Liver (tissue), 9 donors: ENCODE results near the gene SLC13A2. TPM values are rescaled to one million over a fixed set of nuclear protein-coding genes. Genes with fewer than 3 reads are reported as not detected.

ENCODE experiments used
- DNase-seq: peaks from one replicate; pipeline ENCODE4 v3.0.0-alpha.2; 2017; ENCODE audit warnings: low spot score
- H3K27ac ChIP-seq, 2 donors: one replicate each; pipeline ENCODE4 v1.7.0; 2013; ENCODE audit warnings: inconsistent platforms in 2 of 2, low read length in 2 of 2, control low read depth in 1 of 2, low read depth in 1 of 2, mild to moderate bottlenecking in 1 of 2
- H3K27me3 ChIP-seq, 4 donors: one replicate each; pipeline versions ENCODE4 v1.6.1 to v1.7.0; 2013; ENCODE audit warnings: low read length in 3 of 4, inconsistent platforms in 1 of 4, mild to moderate bottlenecking in 1 of 4, moderate library complexity in 1 of 4; ENCODE audit not compliant: control insufficient read depth in 4 of 4, insufficient read depth in 4 of 4
- H3K36me3 ChIP-seq, 4 donors: one replicate each; pipeline versions ENCODE4 v1.6.1 to v1.7.0; 2013; ENCODE audit warnings: low read length in 3 of 4, mild to moderate bottlenecking in 3 of 4, low read depth in 1 of 4, moderate library complexity in 1 of 4; ENCODE audit not compliant: control insufficient read depth in 4 of 4, insufficient read depth in 3 of 4
- H3K4me1 ChIP-seq, 4 donors: one replicate each; pipeline versions ENCODE4 v1.6.1 to v1.7.0; 2013; ENCODE audit warnings: low read length in 3 of 4, mild to moderate bottlenecking in 3 of 4, moderate library complexity in 1 of 4; ENCODE audit not compliant: control insufficient read depth in 4 of 4, insufficient read depth in 4 of 4
- H3K4me3 ChIP-seq, 3 donors: one replicate each; pipeline versions ENCODE4 v1.6.1 to v1.7.0; 2013; ENCODE audit warnings: low read length in 3 of 3, control low read depth in 1 of 3, low read depth in 1 of 3, mild to moderate bottlenecking in 1 of 3
- H3K9ac ChIP-seq, 2 donors: one replicate each; pipeline ENCODE4 v1.7.0; 2013; ENCODE audit warnings: low read length in 2 of 2, mild to moderate bottlenecking in 2 of 2, moderate library complexity in 2 of 2, control low read depth in 1 of 2, low read depth in 1 of 2
- H3K9me3 ChIP-seq, 4 donors: one replicate each; pipeline versions ENCODE4 v1.6.1 to v1.7.0; 2013; ENCODE audit warnings: low read length in 3 of 4; ENCODE audit not compliant: control insufficient read depth in 4 of 4
- EGR1 ChIP-seq, 2 donors: IDR thresholded peaks; 2 replicates each; pipeline ENCODE4 v1.6.1; 2016 to 2018; ENCODE audit warnings: antibody characterized with exemption in 2 of 2, low read depth in 2 of 2
- FOXA1 ChIP-seq: IDR thresholded peaks from 2 replicates; pipeline ENCODE4 v1.6.1; 2016; ENCODE audit warnings: antibody characterized with exemption
- FOXA2 ChIP-seq: IDR thresholded peaks from 2 replicates; pipeline ENCODE4 v1.6.1; 2016; ENCODE audit warnings: antibody characterized with exemption
- GABPA ChIP-seq, 2 donors: IDR thresholded peaks in 1 of 2; conservative IDR thresholded peaks in 1 of 2; 2 replicates each; pipeline ENCODE4 v1.6.1; 2016; ENCODE audit warnings: antibody characterized with exemption in 2 of 2, mild to moderate bottlenecking in 1 of 2, moderate library complexity in 1 of 2
- HNF4A ChIP-seq, 2 donors: conservative IDR thresholded peaks; 2 replicates each; pipeline ENCODE4 v1.6.1; 2016; ENCODE audit warnings: antibody characterized with exemption in 2 of 2, mild to moderate bottlenecking in 2 of 2
- JUND ChIP-seq, 2 donors: IDR thresholded peaks; 2 replicates each; pipeline ENCODE4 v1.6.1; 2016; ENCODE audit warnings: antibody characterized with exemption in 2 of 2
- NR2F2 ChIP-seq: IDR thresholded peaks from 2 replicates; pipeline ENCODE4 v1.6.1; 2016; ENCODE audit warnings: antibody characterized with exemption
- TAF1 ChIP-seq: conservative IDR thresholded peaks from 2 replicates; pipeline ENCODE4 v1.6.1; 2016; ENCODE audit warnings: antibody characterized with exemption, mild to moderate bottlenecking
- YY1 ChIP-seq: IDR thresholded peaks from 2 replicates; pipeline ENCODE4 v1.6.1; 2016; ENCODE audit warnings: antibody characterized with exemption, mild to moderate bottlenecking
- WGBS: extraction: QIAGEN DNeasy Blood & Tissue Kit; methylation state at CpG from one replicate; pipeline ENCODE4 v1.1.7; 2013; 5-methylcytosine and 5-hydroxymethylcytosine counted together
- polyA plus RNA-seq, 2 donors: library from polyadenylated mRNA; stranded (reverse) in 1 of 2; unstranded in 1 of 2; fragments of 200-250 nt in 1 of 2; fragments of >200 nt in 1 of 2; fragmentation: Nextera tagmentation in 1 of 2; extraction: Ambion mirVana in 1 of 2; gene quantifications; one replicate each; pipeline versions ENCODE4 v1.2.1 to v1.2.3, GENCODE V29; 2013 to 2015
- total RNA-seq, 2 donors: library from RNA; depleted of rRNA; stranded (reverse); fragments of >200 nt; gene quantifications; one replicate each; pipeline ENCODE4 v1.2.3, GENCODE V29; 2014
- TF ChIP-seq, protein P1 (sequence below): IDR thresholded peaks from 2 replicates; pipeline ENCODE4 v1.6.1; 2016; ENCODE audit warnings: antibody characterized with exemption, mild to moderate bottlenecking
- TF ChIP-seq, protein P2 (sequence below): IDR thresholded peaks from 2 replicates; pipeline ENCODE4 v1.6.1; 2016; ENCODE audit warnings: antibody characterized with exemption
- TF ChIP-seq, protein P3 (sequence below): fragments of 150-350 bp; IDR thresholded peaks from 2 replicates; pipeline ENCODE4 v1.5.1; 2017; ENCODE audit warnings: improper control_type of control experiment, low read depth, low read length; ENCODE audit not compliant: missing input control
- donor health status: healthy.
- donor health status: healthy.
- donor health status: healthy.
- donor health status: healthy.
- donor health status: healthy.

Gene SLC13A2
- total and polyA plus RNA-seq, 4 donors, result 0.10 to 0.52 (median 0.36) TPM

DNA sequence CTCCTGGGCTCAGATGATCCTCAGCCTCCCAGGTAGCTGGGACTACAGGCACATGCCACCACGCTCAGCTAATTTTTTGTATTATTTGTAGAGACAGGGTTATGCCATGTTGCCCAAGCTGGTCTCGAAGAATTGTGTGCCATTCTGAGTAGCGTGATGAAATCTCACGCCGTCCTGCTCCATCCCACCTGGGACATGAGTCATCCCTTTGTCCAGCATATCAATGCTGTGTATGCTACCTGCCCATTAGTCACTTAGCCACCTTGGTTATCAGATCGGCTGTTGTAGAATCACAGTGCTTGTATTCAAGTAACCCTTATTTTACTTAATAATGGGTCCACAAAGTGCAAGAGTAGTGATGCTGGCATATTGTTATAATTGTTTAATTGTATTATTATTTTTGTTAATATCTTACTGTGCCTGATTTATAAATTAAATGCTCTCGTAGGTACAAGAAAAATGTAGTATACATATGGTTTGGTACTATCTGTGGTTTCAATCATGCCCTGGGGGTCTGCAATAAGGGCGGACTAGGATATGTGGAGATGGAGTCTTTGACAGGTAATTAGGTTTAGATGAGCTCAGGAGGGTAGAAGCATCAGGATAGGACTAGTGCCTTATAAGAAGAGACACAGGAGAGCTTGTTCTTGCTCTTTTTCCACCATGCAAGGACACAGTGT, 26.6 kb upstream of the SLC13A2 start:
- no peak overlapping the region for H3K9ac ChIP-seq
- no peak for TF ChIP-seq YY1
- TF ChIP-seq, protein P1, sequence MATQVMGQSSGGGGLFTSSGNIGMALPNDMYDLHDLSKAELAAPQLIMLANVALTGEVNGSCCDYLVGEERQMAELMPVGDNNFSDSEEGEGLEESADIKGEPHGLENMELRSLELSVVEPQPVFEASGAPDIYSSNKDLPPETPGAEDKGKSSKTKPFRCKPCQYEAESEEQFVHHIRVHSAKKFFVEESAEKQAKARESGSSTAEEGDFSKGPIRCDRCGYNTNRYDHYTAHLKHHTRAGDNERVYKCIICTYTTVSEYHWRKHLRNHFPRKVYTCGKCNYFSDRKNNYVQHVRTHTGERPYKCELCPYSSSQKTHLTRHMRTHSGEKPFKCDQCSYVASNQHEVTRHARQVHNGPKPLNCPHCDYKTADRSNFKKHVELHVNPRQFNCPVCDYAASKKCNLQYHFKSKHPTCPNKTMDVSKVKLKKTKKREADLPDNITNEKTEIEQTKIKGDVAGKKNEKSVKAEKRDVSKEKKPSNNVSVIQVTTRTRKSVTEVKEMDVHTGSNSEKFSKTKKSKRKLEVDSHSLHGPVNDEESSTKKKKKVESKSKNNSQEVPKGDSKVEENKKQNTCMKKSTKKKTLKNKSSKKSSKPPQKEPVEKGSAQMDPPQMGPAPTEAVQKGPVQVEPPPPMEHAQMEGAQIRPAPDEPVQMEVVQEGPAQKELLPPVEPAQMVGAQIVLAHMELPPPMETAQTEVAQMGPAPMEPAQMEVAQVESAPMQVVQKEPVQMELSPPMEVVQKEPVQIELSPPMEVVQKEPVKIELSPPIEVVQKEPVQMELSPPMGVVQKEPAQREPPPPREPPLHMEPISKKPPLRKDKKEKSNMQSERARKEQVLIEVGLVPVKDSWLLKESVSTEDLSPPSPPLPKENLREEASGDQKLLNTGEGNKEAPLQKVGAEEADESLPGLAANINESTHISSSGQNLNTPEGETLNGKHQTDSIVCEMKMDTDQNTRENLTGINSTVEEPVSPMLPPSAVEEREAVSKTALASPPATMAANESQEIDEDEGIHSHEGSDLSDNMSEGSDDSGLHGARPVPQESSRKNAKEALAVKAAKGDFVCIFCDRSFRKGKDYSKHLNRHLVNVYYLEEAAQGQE, result no peak
- WGBS, result 95% methylated on average over 8 of the region's 8 CpGs
- H3K27me3 ChIP-seq, result no peaks in the 10 kb centered on the region
- H3K27ac ChIP-seq, result no peak overlapping the region
- no peaks in the 10 kb centered on the region for H3K9me3 ChIP-seq
- H3K36me3 ChIP-seq, result no peaks in the 10 kb centered on the region
- H3K4me3 ChIP-seq, result no peak overlapping the region
- DNase-seq, result no peak
- peaks cover 0 to 12% (median 5%) of the 10 kb centered on the region in 4 donors for H3K4me1 ChIP-seq

DNA sequence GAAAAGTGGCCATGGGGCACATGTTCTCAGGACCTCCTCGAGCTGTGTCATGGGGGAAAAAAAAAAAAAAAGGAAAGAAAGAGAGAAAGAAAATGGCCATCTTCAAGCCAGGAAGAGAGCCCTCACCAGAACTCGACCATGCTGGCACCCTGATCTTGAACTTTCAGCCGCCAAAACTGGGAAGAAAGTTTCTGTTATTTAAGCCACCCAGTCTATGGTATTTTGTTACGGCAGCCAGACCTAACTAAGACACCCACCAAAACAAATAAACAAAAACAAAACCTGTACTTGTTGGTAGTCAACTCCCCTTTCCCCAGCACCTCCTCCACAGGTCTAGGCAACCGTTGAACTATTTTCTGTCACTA, 26.1 kb upstream of the SLC13A2 start:
- Histone ChIP-seq H3K27me3 (no peaks in the 10 kb centered on the region), H3K9me3 (no peaks in the 10 kb centered on the region), H3K9ac (no peak overlapping the region), H3K36me3 (no peaks in the 10 kb centered on the region), H3K27ac (no peak overlapping the region), H3K4me3 (no peak overlapping the region), H3K4me1 (peaks cover 0 to 12% (median 5%) of the 10 kb centered on the region in 4 donors)
- no peak for DNase-seq
- WGBS, result 79% methylated on average over 5 of the region's 5 CpGs
- TF ChIP-seq FOXA2 (no peak), GABPA (IDR thresholded peaks at IDR 0.05 in 1 of 2, conservative IDR thresholded peaks at IDR 0.05 in 1 of 2) (no peak)

DNA sequence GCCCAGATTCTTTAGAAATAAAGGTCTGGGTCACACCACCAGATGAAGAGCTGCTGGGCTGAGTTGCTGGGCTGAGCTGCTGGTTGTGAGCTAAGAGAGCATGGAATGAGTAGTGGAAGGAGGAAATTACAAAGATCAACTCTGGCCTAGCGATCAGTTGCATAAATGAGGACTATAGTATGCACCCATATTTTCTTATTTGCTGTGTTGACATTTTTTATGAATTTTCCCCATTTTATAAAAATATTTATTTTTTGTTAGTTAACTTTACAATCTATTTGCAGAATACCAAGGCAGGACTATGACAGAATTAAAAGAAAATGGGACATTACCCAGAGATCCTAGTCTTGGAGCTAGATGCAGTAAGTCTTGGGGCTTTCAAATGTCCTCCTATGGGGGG, 23.6 kb upstream of the SLC13A2 start:
- H3K27ac ChIP-seq, result no peak overlapping the region
- 89% methylated on average over 1 of the region's 1 CpG for WGBS
- no peak overlapping the region for H3K9ac ChIP-seq
- no peaks in the 10 kb centered on the region for H3K36me3 ChIP-seq
- H3K4me1 ChIP-seq, result no peaks in the 10 kb centered on the region
- H3K9me3 ChIP-seq, result no peaks in the 10 kb centered on the region
- H3K4me3 ChIP-seq, result no peak overlapping the region
- no peak for DNase-seq
- TF ChIP-seq EGR1 (IDR thresholded peaks at IDR 0.05; ENCODE audit: low read depth in 2 of 2), result no peak
- no peak for TF ChIP-seq HNF4A (conservative IDR thresholded peaks at IDR 0.05)
- TF ChIP-seq, protein P2, sequence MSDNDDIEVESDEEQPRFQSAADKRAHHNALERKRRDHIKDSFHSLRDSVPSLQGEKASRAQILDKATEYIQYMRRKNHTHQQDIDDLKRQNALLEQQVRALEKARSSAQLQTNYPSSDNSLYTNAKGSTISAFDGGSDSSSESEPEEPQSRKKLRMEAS, result no peak
- TF ChIP-seq YY1, result no peak
- TF ChIP-seq FOXA1, result no peak
- no peak for TF ChIP-seq JUND (IDR thresholded peaks at IDR 0.05)
- TF ChIP-seq, protein P3, sequence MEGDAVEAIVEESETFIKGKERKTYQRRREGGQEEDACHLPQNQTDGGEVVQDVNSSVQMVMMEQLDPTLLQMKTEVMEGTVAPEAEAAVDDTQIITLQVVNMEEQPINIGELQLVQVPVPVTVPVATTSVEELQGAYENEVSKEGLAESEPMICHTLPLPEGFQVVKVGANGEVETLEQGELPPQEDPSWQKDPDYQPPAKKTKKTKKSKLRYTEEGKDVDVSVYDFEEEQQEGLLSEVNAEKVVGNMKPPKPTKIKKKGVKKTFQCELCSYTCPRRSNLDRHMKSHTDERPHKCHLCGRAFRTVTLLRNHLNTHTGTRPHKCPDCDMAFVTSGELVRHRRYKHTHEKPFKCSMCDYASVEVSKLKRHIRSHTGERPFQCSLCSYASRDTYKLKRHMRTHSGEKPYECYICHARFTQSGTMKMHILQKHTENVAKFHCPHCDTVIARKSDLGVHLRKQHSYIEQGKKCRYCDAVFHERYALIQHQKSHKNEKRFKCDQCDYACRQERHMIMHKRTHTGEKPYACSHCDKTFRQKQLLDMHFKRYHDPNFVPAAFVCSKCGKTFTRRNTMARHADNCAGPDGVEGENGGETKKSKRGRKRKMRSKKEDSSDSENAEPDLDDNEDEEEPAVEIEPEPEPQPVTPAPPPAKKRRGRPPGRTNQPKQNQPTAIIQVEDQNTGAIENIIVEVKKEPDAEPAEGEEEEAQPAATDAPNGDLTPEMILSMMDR, result no peak
- no peak for TF ChIP-seq TAF1
- TF ChIP-seq NR2F2, result no peak
- no peaks in the 10 kb centered on the region for H3K27me3 ChIP-seq
